ENCODE results near the gene CLCNKA. TPM values are rescaled to one million over a fixed set of nuclear protein-coding genes. Genes with fewer than 3 reads are reported as not detected.
A peak's percentile ranks its signal among the peaks of the same experiment; 100 is the strongest.

The CLCNKA gene
- total and polyA plus RNA-seq, 2 experiments from 2014 or later, result 1.3 TPM

DNA sequence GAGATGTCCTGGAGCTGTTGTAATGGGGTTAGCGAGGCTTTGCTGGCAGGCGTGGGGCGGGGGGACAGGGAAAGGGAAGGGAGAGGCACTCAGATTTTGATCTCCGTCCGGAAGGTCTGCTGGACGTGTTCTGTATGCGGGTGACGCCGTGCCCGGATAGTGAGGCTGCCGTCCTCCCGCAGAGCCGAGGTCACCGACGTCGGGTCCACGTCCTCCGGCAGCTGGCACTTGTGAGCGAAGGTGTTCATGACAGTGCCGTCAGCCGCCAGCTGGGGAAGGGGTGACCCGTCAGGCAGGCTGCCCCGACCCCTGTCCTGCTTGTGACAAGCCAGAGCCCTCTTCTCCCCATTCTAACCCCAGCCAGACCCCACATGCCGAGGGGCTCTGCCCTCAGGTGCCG lies 6.3 kb upstream of the CLCNKA start:
- TF ChIP-seq, protein P1, sequence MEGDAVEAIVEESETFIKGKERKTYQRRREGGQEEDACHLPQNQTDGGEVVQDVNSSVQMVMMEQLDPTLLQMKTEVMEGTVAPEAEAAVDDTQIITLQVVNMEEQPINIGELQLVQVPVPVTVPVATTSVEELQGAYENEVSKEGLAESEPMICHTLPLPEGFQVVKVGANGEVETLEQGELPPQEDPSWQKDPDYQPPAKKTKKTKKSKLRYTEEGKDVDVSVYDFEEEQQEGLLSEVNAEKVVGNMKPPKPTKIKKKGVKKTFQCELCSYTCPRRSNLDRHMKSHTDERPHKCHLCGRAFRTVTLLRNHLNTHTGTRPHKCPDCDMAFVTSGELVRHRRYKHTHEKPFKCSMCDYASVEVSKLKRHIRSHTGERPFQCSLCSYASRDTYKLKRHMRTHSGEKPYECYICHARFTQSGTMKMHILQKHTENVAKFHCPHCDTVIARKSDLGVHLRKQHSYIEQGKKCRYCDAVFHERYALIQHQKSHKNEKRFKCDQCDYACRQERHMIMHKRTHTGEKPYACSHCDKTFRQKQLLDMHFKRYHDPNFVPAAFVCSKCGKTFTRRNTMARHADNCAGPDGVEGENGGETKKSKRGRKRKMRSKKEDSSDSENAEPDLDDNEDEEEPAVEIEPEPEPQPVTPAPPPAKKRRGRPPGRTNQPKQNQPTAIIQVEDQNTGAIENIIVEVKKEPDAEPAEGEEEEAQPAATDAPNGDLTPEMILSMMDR (IDR thresholded peaks at IDR 0.05; ENCODE audit: poor library complexity), result no peak
- no peak for TF ChIP-seq EZH2phosphoT487 (IDR thresholded peaks at IDR 0.05; ENCODE audit: low read depth, severe bottlenecking, unreplicated experiment)
- no peak for TF ChIP-seq EZH2 (IDR thresholded peaks at IDR 0.05; ENCODE audit: borderline replicate concordance)
- no peak overlapping the region for H3K4me2 ChIP-seq
- no peaks in the 10 kb centered on the region for H3K9me3 ChIP-seq (ENCODE audit: low read depth)
- no peaks in the 10 kb centered on the region for H3K79me2 ChIP-seq
- no peak for DNase-seq (ENCODE audit: low spot score)
- no peaks in the 10 kb centered on the region for H4K20me1 ChIP-seq (ENCODE audit: insufficient read depth, poor library complexity, severe bottlenecking)
- H3K4me3 ChIP-seq, result no peak overlapping the region
- H3K27me3 ChIP-seq, result no peaks in the 10 kb centered on the region
- H2AFZ ChIP-seq, result no peak overlapping the region
- no peaks in the 10 kb centered on the region for H3K36me3 ChIP-seq (replicated peaks; ENCODE audit: insufficient read depth, low read depth)
- no peaks in the 10 kb centered on the region for H3K9me2 ChIP-seq (replicated peaks; ENCODE audit: insufficient read depth)
- 93% methylated on average over 22 of the region's 25 CpGs for WGBS (ENCODE audit: low lambda C conversion rate, missing lambda C conversion rate)
- peaks cover 56% of the 10 kb centered on the region for H3K4me1 ChIP-seq (ENCODE audit: insufficient read depth)
- H3K27ac ChIP-seq, result no peak overlapping the region

DNA sequence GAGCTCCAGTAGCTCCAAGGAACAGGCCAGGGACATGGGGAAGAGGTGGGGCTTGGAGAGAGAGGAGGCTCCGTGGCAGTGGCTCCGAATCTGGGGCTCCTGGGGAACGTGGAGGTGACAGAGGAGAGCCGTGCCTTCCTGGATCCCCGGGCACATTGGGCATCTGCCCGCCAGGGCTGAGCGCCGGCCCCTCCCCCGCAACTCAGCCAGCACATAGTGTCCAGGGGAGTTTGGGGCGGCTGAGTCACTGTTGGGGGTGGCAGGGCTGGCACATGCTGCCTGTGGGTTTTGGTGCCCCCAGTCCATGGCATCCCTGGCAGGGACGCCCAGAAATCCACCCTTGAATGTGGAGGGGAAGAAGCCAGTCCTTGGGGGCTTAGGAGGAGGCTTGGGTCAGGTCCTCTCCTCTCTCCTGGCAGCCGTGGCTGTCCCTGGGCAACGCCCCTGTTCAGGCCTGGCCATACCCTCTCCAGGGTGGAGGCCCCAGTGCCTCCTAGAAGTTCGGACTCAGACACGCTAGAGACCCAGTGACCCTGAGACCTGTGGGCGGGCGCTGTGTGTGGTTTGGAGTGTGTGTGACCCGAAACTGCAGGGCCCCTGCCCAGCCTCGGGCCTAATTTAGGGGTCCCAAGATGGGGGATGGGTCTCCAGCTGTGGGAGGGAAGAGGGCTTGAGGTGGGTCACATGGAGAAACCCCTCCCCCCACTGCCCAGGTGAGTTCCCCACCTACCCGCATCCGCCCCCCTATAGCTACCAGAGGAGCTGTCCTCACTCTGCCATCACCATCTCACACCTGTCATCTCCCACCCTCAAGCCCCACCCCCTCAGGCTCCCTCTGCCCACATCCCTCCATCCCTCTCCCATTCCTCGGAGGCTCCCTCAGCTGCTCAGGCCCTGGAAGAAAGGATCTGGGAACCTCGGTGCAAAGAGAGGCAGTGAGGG lies 5.6 kb upstream of the CLCNKA start:
- Histone ChIP-seq H3K27me3 (no peaks in the 10 kb centered on the region), H3K4me2 (no peak overlapping the region), H2AFZ (no peak overlapping the region), H4K20me1 (ENCODE audit: insufficient read depth, poor library complexity, severe bottlenecking) (no peaks in the 10 kb centered on the region), H3K79me2 (no peaks in the 10 kb centered on the region), H3K9me3 (ENCODE audit: low read depth) (no peaks in the 10 kb centered on the region), H3K27ac (peak overlapping the region; percentile 93), H3K4me1 (ENCODE audit: insufficient read depth) (peaks cover 56% of the 10 kb centered on the region), H3K4me3 (no peak overlapping the region), H3K36me3 (replicated peaks; ENCODE audit: insufficient read depth, low read depth) (no peaks in the 10 kb centered on the region), H3K9me2 (replicated peaks; ENCODE audit: insufficient read depth) (no peaks in the 10 kb centered on the region)
- 88% methylated on average over 19 of the region's 23 CpGs for whole genome bisulfite sequencing (ENCODE audit: low lambda C conversion rate, missing lambda C conversion rate)
- no peak for TF ChIP-seq EZH2 (IDR thresholded peaks at IDR 0.05; ENCODE audit: borderline replicate concordance)
- TF ChIP-seq, protein P1 (IDR thresholded peaks at IDR 0.05; ENCODE audit: poor library complexity), result no peak
- TF ChIP-seq EZH2phosphoT487 (IDR thresholded peaks at IDR 0.05; ENCODE audit: low read depth, severe bottlenecking, unreplicated experiment), result no peak
- DNase-seq (ENCODE audit: low spot score), result no peak

DNA sequence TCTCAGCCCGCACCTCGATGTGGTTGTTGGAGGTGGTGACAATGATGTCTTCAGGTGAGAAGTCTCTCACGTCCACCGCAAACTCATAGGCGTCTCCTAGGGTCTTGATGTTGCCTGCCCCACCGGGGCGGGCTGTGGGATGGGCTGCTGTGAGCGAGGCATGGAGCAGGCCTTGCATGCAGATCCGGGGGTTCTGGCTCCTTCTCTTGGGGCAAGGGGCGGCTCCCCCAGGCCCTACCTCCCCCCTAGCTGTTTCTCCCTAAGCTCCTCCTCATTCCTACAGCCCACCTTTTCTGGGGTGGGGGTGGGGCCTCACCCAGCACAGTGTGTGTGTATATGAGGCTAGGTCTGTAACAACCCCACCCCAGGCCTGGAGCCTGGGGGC lies 4.8 kb upstream of the CLCNKA start:
- DNase-seq (ENCODE audit: low spot score), result no peak
- Histone ChIP-seq H3K9me3 (ENCODE audit: low read depth) (no peaks in the 10 kb centered on the region), H2AFZ (no peak overlapping the region), H3K36me3 (replicated peaks; ENCODE audit: insufficient read depth, low read depth) (no peaks in the 10 kb centered on the region), H4K20me1 (ENCODE audit: insufficient read depth, poor library complexity, severe bottlenecking) (no peaks in the 10 kb centered on the region), H3K4me2 (peak overlapping the region; percentile 63), H3K27ac (peak overlapping the region; percentile 93), H3K9me2 (replicated peaks; ENCODE audit: insufficient read depth) (no peaks in the 10 kb centered on the region), H3K79me2 (no peaks in the 10 kb centered on the region), H3K27me3 (no peaks in the 10 kb centered on the region), H3K4me1 (ENCODE audit: insufficient read depth) (peaks cover 56% of the 10 kb centered on the region), H3K4me3 (no peak overlapping the region)
- WGBS (ENCODE audit: low lambda C conversion rate, missing lambda C conversion rate), result 96% methylated on average over 10 of the region's 10 CpGs
- TF ChIP-seq EZH2phosphoT487 (IDR thresholded peaks at IDR 0.05; ENCODE audit: low read depth, severe bottlenecking, unreplicated experiment), result no peak
- no peak for TF ChIP-seq EZH2 (IDR thresholded peaks at IDR 0.05; ENCODE audit: borderline replicate concordance)
- TF ChIP-seq, protein P1 (IDR thresholded peaks at IDR 0.05; ENCODE audit: poor library complexity), result no peak
